HepG2 (cell line): ENCODE results near the gene KAT2A. TPM values are rescaled to one million over a fixed set of nuclear protein-coding genes. Genes with fewer than 3 reads are reported as not detected.
"Not testable (repeated sequence)": the region's sequence is repeated elsewhere in the genome, so short reads cannot be mapped to it uniquely, and the experiment has no call there.

ENCODE experiments used
- ATAC-seq: fragments of 200-7000 bp; cut with Tn5 transposase; 3 replicates; pipeline ENCODE4 v1.9.1; 2020; ENCODE audit warnings: mild to moderate bottlenecking, moderate library complexity
- BruUV-seq: library from RNA; stranded (reverse); fragments of 400-500 nt; replicated peaks from 2 replicates; lab custom pipeline; 2021; lab: Mats Ljungman, UMichigan
- CTCF ChIA-PET: fragments of 300-600 bp; formaldehyde crosslinking; extraction: SDS; loops from one replicate; lab custom pipeline; 2021; ENCODE audit warnings: low total read pairs, inconsistent platforms, low intra/inter-chr PET ratio; lab: Yijun Ruan, JAX
- POLR2A ChIA-PET: fragments of 350-600 bp; sonication (Branson Sonifier 250); formaldehyde crosslinking; loops from one replicate; lab custom pipeline; 2020; ENCODE audit warnings: antibody characterized with exemption, inconsistent platforms; lab: Yijun Ruan, JAX
- DNase-seq: peaks from one replicate; pipeline ENCODE4 v3.0.0-alpha.2; 2015; ENCODE audit warnings: low spot score
- FAIRE-seq: peaks from 3 replicates; lab custom pipeline; 2011; peaks lifted over from hg19 to GRCh38; lab: Jason Lieb, UNC
- H2AFZ ChIP-seq: one replicate; pipeline ENCODE4 v1.6.1; 2011; ENCODE audit warnings: low read length, inconsistent platforms
- H3K27ac ChIP-seq: fragments of 300-600 bp; 3 replicates; pipeline ENCODE4 v1.8.0; 2011; ENCODE audit warnings: mixed run types, mild to moderate bottlenecking, mixed read lengths, low read length, inconsistent platforms; ENCODE audit not compliant: insufficient read depth; ENCODE audit errors: extremely low read length
- H3K27me3 ChIP-seq, 2 experiments: fragments of 200-600 bp in 1 of 2; 2 replicates in 1 of 2; 3 replicates in 1 of 2; pipeline versions ENCODE4 v1.6.0 to v1.8.0; 2011; ENCODE audit warnings: low read length in 2 of 2, mild to moderate bottlenecking in 2 of 2, moderate library complexity in 2 of 2, inconsistent platforms in 1 of 2; ENCODE audit not compliant: insufficient read depth in 2 of 2, control insufficient read depth in 1 of 2
- H3K36me3 ChIP-seq, 2 experiments: fragments of 200-600 bp in 1 of 2; replicated peaks in 1 of 2; 2 replicates in 1 of 2; 3 replicates in 1 of 2; pipeline versions ENCODE4 v1.5.1 to v1.8.0; 2011; ENCODE audit warnings: low read length in 2 of 2, inconsistent platforms in 1 of 2; ENCODE audit not compliant: insufficient read depth in 2 of 2, control insufficient read depth in 1 of 2
- H3K4me1 ChIP-seq: 2 replicates; pipeline ENCODE4 v1.5.1; 2012; ENCODE audit warnings: low read length, inconsistent platforms; ENCODE audit not compliant: insufficient read depth
- H3K4me2 ChIP-seq: 2 replicates; pipeline ENCODE4 v1.6.0; 2011; ENCODE audit warnings: low read depth, low read length, inconsistent platforms
- H3K4me3 ChIP-seq, 3 experiments: fragments of 200-600 bp in 1 of 3; sonication (generic), shearing (Covaris generic) in 1 of 3; replicated peaks in 1 of 3; 2 replicates each; pipeline ENCODE4 v1.5.1; 2011 to 2016; ENCODE audit warnings: low read length in 3 of 3, inconsistent platforms in 2 of 3, low read depth in 2 of 3, mild to moderate bottlenecking in 2 of 3, control low read depth in 1 of 3, mixed read lengths in 1 of 3; ENCODE audit not compliant: insufficient read depth in 1 of 3
- H3K79me2 ChIP-seq: one replicate; pipeline ENCODE4 v1.6.1; 2011; ENCODE audit warnings: low read length, inconsistent platforms; ENCODE audit not compliant: insufficient read depth
- H3K9ac ChIP-seq: 2 replicates; pipeline ENCODE4 v1.6.0; 2011; ENCODE audit warnings: mild to moderate bottlenecking, low read depth, low read length, inconsistent platforms; ENCODE audit not compliant: insufficient read depth
- H3K9me3 ChIP-seq: 2 replicates; pipeline ENCODE4 v1.5.1; 2012; ENCODE audit warnings: mild to moderate bottlenecking, low read length
- H4K20me1 ChIP-seq: 2 replicates; pipeline ENCODE4 v1.6.0; 2011; ENCODE audit warnings: inconsistent platforms, mild to moderate bottlenecking, low read length, moderate library complexity; ENCODE audit not compliant: insufficient read depth
- ADNP ChIP-seq: sonication (generic); formaldehyde crosslinking; IDR thresholded peaks from 2 replicates; pipeline ENCODE4 v1.4.0; 2020; ENCODE audit warnings: missing genetic modification reagents
- ARID5B ChIP-seq: IDR thresholded peaks from 2 replicates; pipeline ENCODE4 v1.4.0; 2020; ENCODE audit warnings: mild to moderate bottlenecking, missing genetic modification reagents
- FOSL2 ChIP-seq: sonication (generic); formaldehyde crosslinking; IDR thresholded peaks from 2 replicates; pipeline ENCODE4 v1.4.0; 2020; ENCODE audit warnings: missing genetic modification reagents
- FOXA1 ChIP-seq, 2 experiments: fragments of 450-650 bp in 1 of 2; sonication (generic) in 1 of 2; formaldehyde crosslinking in 1 of 2; IDR thresholded peaks; 2 replicates each; pipeline versions ENCODE4 v1.4.0 to v1.6.1; 2016 to 2020; ENCODE audit warnings: missing genetic modification reagents in 1 of 2
- FOXA3 ChIP-seq: IDR thresholded peaks from 2 replicates; pipeline ENCODE4 v1.6.1; 2016; ENCODE audit warnings: missing genetic modification reagents, missing compliant biosample characterization
- GATAD2A ChIP-seq: IDR thresholded peaks from 2 replicates; pipeline ENCODE4 v1.6.1; 2016
- HNF4A ChIP-seq: sonication (generic); formaldehyde crosslinking; IDR thresholded peaks from 2 replicates; pipeline ENCODE4 v1.4.0; 2020; ENCODE audit warnings: missing genetic modification reagents
- MED1 ChIP-seq: sonication (generic); formaldehyde crosslinking; IDR thresholded peaks from 2 replicates; pipeline ENCODE4 v1.4.0; 2020; ENCODE audit warnings: missing genetic modification reagents
- NR2F1 ChIP-seq, 2 experiments: fragments of 450-650 bp in 1 of 2; formaldehyde crosslinking in 1 of 2; IDR thresholded peaks; 2 replicates each; pipeline versions ENCODE4 v1.5.0 to v1.6.1; 2016 to 2020; ENCODE audit warnings: mild to moderate bottlenecking in 1 of 2, missing compliant biosample characterization in 1 of 2, missing genetic modification reagents in 1 of 2, moderate library complexity in 1 of 2
- RARA ChIP-seq: IDR thresholded peaks from 2 replicates; pipeline ENCODE4 v1.6.1; 2016; ENCODE audit warnings: missing genetic modification reagents, missing compliant biosample characterization
- TEAD3 ChIP-seq: optimal IDR thresholded peaks from 2 replicates; pipeline ENCODE3; 2016; ENCODE audit warnings: borderline replicate concordance
- TFAP4 ChIP-seq: sonication (generic); IDR thresholded peaks from 2 replicates; pipeline ENCODE4 v1.6.1; 2016; ENCODE audit warnings: low read depth, borderline replicate concordance
- ZGPAT ChIP-seq: IDR thresholded peaks from 2 replicates; pipeline ENCODE4 v1.6.1; 2016; ENCODE audit warnings: mild to moderate bottlenecking
- ZNF629 ChIP-seq: sonication (generic); formaldehyde crosslinking; conservative IDR thresholded peaks from 2 replicates; pipeline ENCODE4 v1.5.0; 2020; ENCODE audit warnings: missing genetic modification reagents
- ZNF878 ChIP-seq: sonication (generic); formaldehyde crosslinking; IDR thresholded peaks from 2 replicates; pipeline ENCODE4 v1.8.1; 2023; ENCODE audit warnings: mild to moderate bottlenecking, missing genetic modification reagents, moderate library complexity
- WGBS: methylation state at CpG from one replicate; pipeline ENCODE4 v1.1.6; 2017; ENCODE audit warnings: low lambda C conversion rate; 5-methylcytosine and 5-hydroxymethylcytosine counted together
- in situ Hi-C: cut with HindIII; loops from 2 replicates; pipeline ENCODE4 v1.10.0; 2017; ENCODE audit warnings: low pct_unique_long_range_greater_than_20kb; ENCODE audit not compliant: extremely low pct_ligation_motif_present
- intact Hi-C: fragments of 100-400 bp; cut with micrococcal nuclease; formaldehyde crosslinking; loops from one replicate; pipeline ENCODE4 v1.10.0; 2022; ENCODE audit not compliant: unreplicated experiment
- polyA plus RNA-seq, 8 experiments: library from polyadenylated mRNA; depleted of rRNA in 3 of 8; stranded (reverse) in 7 of 8; unstranded in 1 of 8; fragments of >200 nt; fragmentation: Illumina TruSeq in 4 of 8; extraction: Trizol in 4 of 8; gene quantifications; 2 replicates each; pipeline versions ENCODE4 v1.2.1 to v1.2.3, GENCODE V29; 2011 to 2016; ENCODE audit warnings: low read depth in 4 of 8, missing spikeins in 1 of 8, mixed read lengths in 1 of 8; ENCODE audit not compliant: insufficient read depth in 1 of 8
- total RNA-seq, 5 experiments: library from RNA; depleted of rRNA; stranded (reverse); fragments of >200 nt; fragmentation: Illumina TruSeq; extraction: Trizol; gene quantifications; 2 replicates each; pipeline ENCODE4 v1.2.3, GENCODE V29; 2016; ENCODE audit warnings: low read depth in 1 of 5

The KAT2A gene
- total and polyA plus RNA-seq, 2 of the 13 experiments (the other 11 are each of a cell fraction or from before 2014, with no cell fraction given) = 29.1 to 90.4 TPM

- H3K27me3 ChIP-seq; in situ Hi-C loops; H3K4me3 ChIP-seq; FAIRE-seq; H3K4me2 ChIP-seq; H3K9me3 ChIP-seq; TF ChIP-seq FOXA1 (IDR thresholded peaks at IDR 0.05): not testable (repeated sequence)
- peaks cover 22% of the 10 kb centered on the region for H3K4me1 ChIP-seq
- peak; percentile 82 for DNase-seq
- 61% methylated on average over 4 of the region's 4 CpGs for WGBS
- POLR2A ChIA-PET = interaction anchor here (1.9 to 2.3 kb wide), 2 partner anchors 10 to 22 kb away, joined by 9 read pairs; partner anchors contain the start of gene KAT2A
- 0 out of 2 replicates have a peak, but pooled peaks have one; percentile 15 for TF ChIP-seq MED1
- 0 out of 2 replicates have a peak, but pooled peaks have one; percentile 30 for TF ChIP-seq ZNF878 (CRISPR knock-in tag)
- TF ChIP-seq HNF4A (CRISPR knock-in tag) = peak; percentile 47
- peak; percentile 58 for TF ChIP-seq RARA (CRISPR knock-in tag)
- TF ChIP-seq TEAD3 (CRISPR knock-in tag) = peak; percentile 62
- TF ChIP-seq GATAD2A (CRISPR knock-in tag) = 0 out of 2 replicates have a peak, but pooled peaks have one; percentile 42
- TF ChIP-seq NR2F1 (CRISPR knock-in tag; IDR thresholded peaks at IDR 0.05) = 0 out of 4 replicates have a peak, but pooled peaks of 1 of the 2 experiments have one; percentile 24
- TF ChIP-seq FOXA3 (CRISPR knock-in tag) = peak; percentile 43; the same call in 1 of the 2 replicates
- TF ChIP-seq FOXA1 (CRISPR knock-in tag; IDR thresholded peaks at IDR 0.05) = peak; percentile 71
- TF ChIP-seq ADNP (CRISPR knock-in tag) = peak; percentile 33; the same call in 1 of the 2 replicates
- TF ChIP-seq ZGPAT (CRISPR knock-in tag) = peak; percentile 27; the same call in 1 of the 2 replicates
- TF ChIP-seq ZNF629 = peak; percentile 55
- TF ChIP-seq ARID5B = peak; percentile 52
- TF ChIP-seq TFAP4 = peak; percentile 93
- TF ChIP-seq FOSL2 = 0 out of 2 replicates have a peak, but pooled peaks have one; percentile 17
- TF ChIP-seq, all 625 proteins: peak for 15; not testable (repeated sequence) for 610
- H4K20me1 ChIP-seq, BruUV-seq, H3K9ac ChIP-seq, intact Hi-C loops, CTCF ChIA-PET, H2AFZ ChIP-seq: not testable (repeated sequence)
- peaks cover 20 to 46% of the 10 kb centered on the region in 2 experiments for H3K36me3 ChIP-seq
- H3K79me2 ChIP-seq = peaks cover 63% of the 10 kb centered on the region
- H3K27ac ChIP-seq = peak overlapping the region; percentile 39
- ATAC-seq = peak; percentile 70
These were observed 22.0 kb upstream of the KAT2A start for GRCh38 chr17:42143138-42143537.
